Stimulated activated CD8-positive, alpha-beta memory T cell treated with anti-CD3 and anti-CD28 coated beads, Interleukin-12 subunit alpha, Interleukin-12 subunit beta, amount 100 ng/mL, for 24 hours (primary cell): Measurements from ENCODE around the gene PTGIR.

ENCODE experiments used
- DNase-seq: peaks from one replicate; pipeline ENCODE4 v3.0.0-alpha.2; 2020; ENCODE audit errors: extremely low read depth

The PTGIR gene

DNA sequence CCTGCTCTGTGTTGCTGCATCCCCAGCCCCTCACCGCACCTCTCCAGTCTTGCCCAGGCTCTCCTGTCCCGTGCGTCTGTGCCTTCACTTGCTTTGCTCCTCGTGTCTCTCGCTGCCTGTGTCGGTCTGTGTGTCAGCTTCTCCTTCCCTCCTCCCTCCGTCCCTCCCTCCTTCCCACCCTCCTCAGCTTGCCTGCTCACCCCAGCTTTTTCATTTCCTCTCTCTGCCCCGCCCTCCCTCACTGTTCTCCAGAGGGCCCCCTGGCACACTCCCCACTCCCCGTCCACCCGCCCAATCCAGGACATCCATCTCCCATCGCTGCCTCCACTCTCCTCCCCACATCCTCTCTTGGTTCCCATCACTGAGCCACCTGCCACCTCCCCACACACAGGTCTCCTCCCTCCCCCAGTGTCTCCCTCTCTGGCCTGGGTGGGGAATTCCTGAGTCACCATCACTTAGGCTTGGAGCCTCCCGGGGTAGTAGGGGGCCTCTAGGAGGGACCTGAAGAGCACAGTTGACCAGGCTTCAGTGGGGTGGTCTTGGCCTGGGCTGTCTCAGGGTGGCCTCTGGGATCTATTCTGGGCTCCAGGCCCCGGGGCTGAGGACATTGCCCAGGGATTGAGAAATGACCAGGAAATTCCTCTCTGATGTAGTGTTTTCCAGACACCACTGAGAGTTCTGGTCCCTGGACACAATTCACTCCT is at the start of gene PTGIR:
Gene PTGIR, minus strand, starts transcription at position 132 of the 704 bp plus-strand sequence. CDS start 864 bp downstream, outside the sequence.
- no peak for DNase-seq

DNA sequence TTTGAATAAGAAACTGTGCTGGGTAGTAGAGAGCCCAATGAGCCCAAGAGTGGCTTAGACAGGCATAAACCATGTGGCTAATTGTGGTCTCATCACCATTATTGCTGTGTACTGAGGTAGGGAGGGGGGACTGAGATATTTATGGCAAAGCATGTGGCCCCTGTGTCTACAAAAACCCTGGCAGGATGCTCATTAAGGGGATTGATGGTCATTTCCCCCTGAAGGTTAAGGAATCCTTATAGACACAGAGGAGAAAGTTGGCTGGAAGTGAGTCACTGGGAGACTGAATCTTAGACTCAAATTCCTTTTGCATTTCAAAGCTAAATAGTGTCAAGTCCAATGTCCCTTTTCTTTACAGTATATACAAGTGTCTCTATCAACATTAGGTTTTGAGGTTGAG is 45.9 kb upstream of the PTGIR start:
- no peak for DNase-seq

- no peak for DNase-seq
These were observed 43.8 kb upstream of the PTGIR start for GRCh38 chr19:46668662-46669061.

DNA sequence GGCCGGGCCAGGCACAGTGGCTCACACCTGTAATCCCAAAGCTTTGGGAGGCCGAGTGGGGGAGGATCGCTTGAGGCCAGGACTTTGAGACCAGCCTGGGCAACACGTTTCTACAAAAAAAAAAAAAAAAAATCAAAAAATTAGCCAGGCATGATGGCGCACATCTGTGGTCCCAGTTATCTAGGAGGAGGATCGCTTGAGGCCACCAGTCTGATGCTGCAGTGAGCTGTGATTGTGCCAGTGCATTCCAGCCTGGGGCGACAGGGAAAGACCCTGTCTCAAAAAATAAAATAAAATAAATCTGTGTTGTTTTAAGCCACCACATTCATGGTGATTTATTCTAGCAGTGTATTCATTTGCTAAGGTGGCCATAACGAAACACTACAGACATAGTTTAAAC is 40.2 kb upstream of the PTGIR start:
- DNase-seq, result no peak

- peak; percentile 23 for DNase-seq
These were observed 37.1 kb upstream of the PTGIR start for GRCh38 chr19:46661735-46662592.

DNA sequence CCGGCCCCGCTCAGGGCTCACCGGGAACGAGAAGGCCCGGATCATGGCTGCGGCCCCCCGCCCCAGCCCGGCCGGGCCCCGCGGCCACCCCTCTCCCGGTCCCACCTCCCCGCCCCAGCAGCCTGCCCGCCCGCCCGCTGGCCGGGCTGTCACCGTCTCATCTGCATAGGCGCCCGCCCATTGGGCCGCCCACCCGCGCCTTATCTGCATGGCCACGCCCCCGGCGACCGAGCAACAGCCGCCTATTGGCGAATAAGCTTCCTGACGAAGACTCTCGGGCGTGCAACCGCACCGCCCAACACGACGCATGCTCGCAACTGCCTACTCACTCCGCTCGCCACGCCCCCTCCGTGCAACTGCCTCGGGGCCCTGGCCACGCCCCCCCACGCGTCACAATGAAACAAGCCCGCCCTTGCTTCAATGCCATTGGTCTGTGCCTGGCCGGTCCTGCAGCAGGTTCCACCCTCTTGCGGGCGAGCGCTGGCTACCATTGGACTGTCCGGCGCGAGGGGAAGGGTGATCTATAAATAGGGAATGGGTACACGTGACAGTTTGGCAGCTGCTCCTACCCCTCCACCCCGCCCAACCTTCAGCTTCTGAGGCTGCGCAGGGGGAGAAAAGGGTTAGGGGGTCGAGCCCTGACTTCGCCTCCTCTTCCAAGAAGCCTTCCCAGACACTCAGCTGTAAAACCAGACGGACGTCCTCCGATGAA is 36.3 kb upstream of the PTGIR start, which contains the start of gene DACT3:
Gene DACT3, minus strand, starts transcription at position 163 of the 712 bp plus-strand sequence. Its CDS starts 118 bp downstream, at position 45.
- peak; percentile 100 for DNase-seq

GRCh38 chr19:46660551-46661019 is 35.7 kb upstream of the PTGIR start:
- no peak for DNase-seq

- no peak for DNase-seq
These were observed 35.2 kb upstream of the PTGIR start for GRCh38 chr19:46660008-46660517.

DNA sequence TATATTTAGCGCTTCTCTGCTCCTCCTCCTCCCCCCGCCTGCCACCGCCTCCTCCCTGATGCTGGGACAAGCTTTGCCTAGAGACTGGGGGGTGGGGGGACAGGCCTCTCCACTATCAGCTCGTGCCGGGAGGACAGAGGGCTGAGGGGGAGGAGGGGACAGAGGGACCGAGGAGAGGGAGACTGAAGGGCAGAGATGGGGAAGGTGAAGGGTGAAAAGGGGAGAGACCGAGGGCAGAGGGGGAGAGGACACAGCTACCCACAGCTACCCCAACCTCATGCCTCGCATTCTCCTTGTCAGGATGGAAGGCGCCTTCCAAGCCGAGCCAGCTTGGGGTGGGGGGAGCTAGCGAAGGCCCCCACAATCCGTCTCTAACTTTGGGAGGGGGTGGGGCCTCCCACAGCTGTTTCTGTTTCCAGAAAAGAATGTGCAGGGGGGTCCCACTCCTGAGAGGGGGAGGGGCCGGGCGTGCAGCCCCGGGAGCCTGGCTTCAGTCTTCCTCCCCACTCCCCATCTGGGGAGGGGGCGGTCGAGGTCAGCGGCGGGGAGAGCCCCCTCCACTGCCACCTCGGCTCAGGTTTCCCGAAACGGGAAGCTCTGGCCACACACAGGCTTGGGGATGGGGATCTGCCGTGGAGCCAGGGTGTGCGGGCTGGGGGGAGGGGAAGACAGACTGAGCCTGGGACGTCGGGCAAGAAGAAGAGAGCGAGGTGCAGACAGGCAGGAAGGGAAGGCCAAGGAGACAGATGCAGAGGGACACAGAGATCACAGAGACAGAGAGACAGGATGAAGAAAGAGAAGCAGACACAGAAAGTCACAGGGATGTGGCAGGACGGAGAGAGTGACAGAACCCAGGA is 34.5 kb upstream of the PTGIR start:
- no peak for DNase-seq

- no peak for DNase-seq
These were observed 31.7 kb upstream of the PTGIR start for GRCh38 chr19:46656541-46656940.

- no peak for DNase-seq
These were observed 29.8 kb upstream of the PTGIR start for GRCh38 chr19:46654621-46655152.

DNA sequence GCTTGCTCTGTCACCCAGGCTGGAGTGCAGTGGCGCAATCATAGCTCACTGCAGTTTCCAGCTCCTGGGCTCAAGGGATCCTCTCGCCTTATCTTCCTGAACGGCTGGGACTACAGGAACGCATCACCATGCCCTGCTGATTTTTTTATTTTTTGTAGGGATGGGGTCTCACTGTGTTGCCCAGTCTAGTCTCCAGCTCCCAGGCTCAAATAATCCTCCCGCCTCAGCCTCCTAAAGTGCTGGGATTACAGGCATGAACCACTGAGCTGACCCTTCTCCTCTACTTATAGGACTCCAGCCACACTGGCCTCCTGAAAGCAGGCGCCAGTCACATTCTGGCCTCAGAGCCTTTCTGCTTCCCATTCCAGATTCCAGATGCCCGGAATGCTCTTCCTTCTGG is 25.6 kb upstream of the PTGIR start:
- DNase-seq, result no peak

GRCh38 chr19:46648961-46649960 is 24.4 kb upstream of the PTGIR start:
- DNase-seq, result no peak

GRCh38 chr19:46648060-46648960 is 23.4 kb upstream of the PTGIR start:
- no peak for DNase-seq

- DNase-seq, result no peak
These were observed 21.5 kb upstream of the PTGIR start for GRCh38 chr19:46646402-46646801.

DNA sequence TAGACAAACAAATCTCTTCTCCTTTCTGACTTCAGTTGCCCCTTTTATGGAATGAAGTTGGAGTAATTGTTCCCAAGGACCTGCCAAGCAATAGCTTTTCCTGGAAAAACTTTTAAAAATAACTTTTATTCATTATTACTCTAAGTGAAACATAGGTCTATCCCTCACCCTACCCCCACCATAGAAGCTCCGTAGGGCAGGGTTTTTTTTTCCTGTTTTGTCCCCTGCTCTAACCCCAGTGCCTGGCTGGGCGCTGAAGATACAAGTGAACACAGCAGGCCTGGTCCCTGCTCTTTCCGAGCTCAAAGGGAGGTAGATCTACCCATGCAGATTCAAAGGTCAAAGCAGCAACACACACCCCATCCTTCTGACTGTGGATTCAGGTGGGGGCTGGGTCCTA is 19.8 kb upstream of the PTGIR start:
- DNase-seq, result no peak

- no peak for DNase-seq
These were observed 15.8 kb upstream of the PTGIR start for GRCh38 chr19:46640656-46641055.
